Glutamatergic neuron (in vitro differentiated cells): ENCODE measurements around the gene LZTR1. TPM values are rescaled to one million over a fixed set of nuclear protein-coding genes. Genes with fewer than 3 reads are reported as not detected.

Experiments
- DNase-seq: peaks from one replicate; pipeline ENCODE4 v3.0.0; 2022
- H3K27ac Mint-ChIP-seq: one replicate; pipeline ENCODE4 v1.8.0; 2020; ENCODE audit warnings: mild to moderate bottlenecking, mixed read lengths, inconsistent platforms; ENCODE audit not compliant: unreplicated experiment
- H3K27me3 Mint-ChIP-seq: one replicate; pipeline ENCODE4 v1.8.0; 2020; ENCODE audit warnings: mild to moderate bottlenecking, moderate library complexity, mixed read lengths, inconsistent platforms; ENCODE audit not compliant: unreplicated experiment
- H3K36me3 Mint-ChIP-seq: one replicate; pipeline ENCODE4 v1.8.0; 2020; ENCODE audit warnings: mild to moderate bottlenecking, mixed read lengths, inconsistent platforms; ENCODE audit not compliant: unreplicated experiment
- H3K4me1 Mint-ChIP-seq: one replicate; pipeline ENCODE4 v1.8.0; 2020; ENCODE audit warnings: mild to moderate bottlenecking, low read depth, mixed read lengths, inconsistent platforms; ENCODE audit not compliant: unreplicated experiment
- H3K4me3 Mint-ChIP-seq: one replicate; pipeline ENCODE4 v1.8.0; 2020; ENCODE audit warnings: mild to moderate bottlenecking, mixed read lengths, inconsistent platforms; ENCODE audit not compliant: unreplicated experiment
- H3K9me3 Mint-ChIP-seq: one replicate; pipeline ENCODE4 v1.8.0; 2020; ENCODE audit warnings: mild to moderate bottlenecking, moderate library complexity, mixed read lengths, inconsistent platforms; ENCODE audit not compliant: unreplicated experiment
- total RNA-seq: library from RNA; stranded (reverse); fragmentation: NEBNext Ultra II Directional; extraction: Animal tissue kit (Norgen Biotek cat#: 25700); gene quantifications from one replicate; pipeline ENCODE4 v1.2.1, GENCODE V29; 2021; ENCODE audit not compliant: unreplicated experiment
- TF ChIP-seq, protein P1 (sequence below): fragments of 200-600 bp; sonication (generic); IDR thresholded peaks from one replicate; pipeline ENCODE4 v1.5.0; 2021; ENCODE audit not compliant: partially characterized antibody, unreplicated experiment

Gene LZTR1
- total RNA-seq, 1 donor from 2014 or later, result 165 TPM

DNA sequence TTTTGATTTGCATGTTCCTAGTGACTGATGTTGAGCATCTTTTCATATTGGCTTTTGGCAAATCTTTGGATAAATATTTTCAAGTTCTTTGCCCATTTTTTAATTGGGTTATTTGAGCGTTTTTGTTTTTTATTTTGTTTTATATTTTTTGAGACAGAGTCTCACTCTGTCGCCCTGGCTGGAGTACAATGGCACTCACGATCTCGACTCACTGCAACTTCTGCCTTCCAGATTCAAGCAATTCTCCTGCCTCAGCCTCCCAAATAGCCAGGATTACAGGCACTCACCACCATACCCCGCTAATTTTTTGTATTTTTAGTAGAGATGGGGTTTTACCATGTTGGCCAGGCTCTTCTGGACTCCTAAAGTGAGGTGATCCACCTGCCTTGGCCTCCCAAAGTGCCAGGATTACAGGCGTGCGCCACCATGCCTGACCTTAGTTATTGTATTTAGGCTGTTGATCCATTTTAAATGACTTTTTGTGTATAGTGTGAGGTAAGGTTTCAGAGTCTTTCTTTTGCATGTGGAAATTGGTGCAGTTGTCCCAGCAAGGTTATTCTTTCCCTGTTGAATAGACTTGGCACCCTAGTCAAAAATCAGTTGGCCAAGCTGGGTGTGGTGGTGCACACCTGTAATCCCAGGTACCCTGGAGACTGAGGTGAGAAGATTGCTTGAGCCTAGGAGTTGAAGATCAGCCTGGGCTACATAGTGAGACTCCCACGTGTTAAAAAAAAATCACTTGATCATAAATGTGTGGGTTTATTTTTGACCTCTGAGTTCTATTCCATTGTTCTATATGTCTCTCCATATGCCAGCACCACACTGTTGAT, 38.8 kb upstream of the LZTR1 start:
- peaks cover 2% of the 10 kb centered on the region for H3K9me3 Mint-ChIP-seq
- H3K4me3 Mint-ChIP-seq, result no peak overlapping the region
- no peaks in the 10 kb centered on the region for H3K36me3 Mint-ChIP-seq
- peaks cover 3% of the 10 kb centered on the region for H3K27me3 Mint-ChIP-seq
- DNase-seq, result no peak
- TF ChIP-seq, protein P1, sequence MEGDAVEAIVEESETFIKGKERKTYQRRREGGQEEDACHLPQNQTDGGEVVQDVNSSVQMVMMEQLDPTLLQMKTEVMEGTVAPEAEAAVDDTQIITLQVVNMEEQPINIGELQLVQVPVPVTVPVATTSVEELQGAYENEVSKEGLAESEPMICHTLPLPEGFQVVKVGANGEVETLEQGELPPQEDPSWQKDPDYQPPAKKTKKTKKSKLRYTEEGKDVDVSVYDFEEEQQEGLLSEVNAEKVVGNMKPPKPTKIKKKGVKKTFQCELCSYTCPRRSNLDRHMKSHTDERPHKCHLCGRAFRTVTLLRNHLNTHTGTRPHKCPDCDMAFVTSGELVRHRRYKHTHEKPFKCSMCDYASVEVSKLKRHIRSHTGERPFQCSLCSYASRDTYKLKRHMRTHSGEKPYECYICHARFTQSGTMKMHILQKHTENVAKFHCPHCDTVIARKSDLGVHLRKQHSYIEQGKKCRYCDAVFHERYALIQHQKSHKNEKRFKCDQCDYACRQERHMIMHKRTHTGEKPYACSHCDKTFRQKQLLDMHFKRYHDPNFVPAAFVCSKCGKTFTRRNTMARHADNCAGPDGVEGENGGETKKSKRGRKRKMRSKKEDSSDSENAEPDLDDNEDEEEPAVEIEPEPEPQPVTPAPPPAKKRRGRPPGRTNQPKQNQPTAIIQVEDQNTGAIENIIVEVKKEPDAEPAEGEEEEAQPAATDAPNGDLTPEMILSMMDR, result no peak
- H3K27ac Mint-ChIP-seq, result no peak overlapping the region
- H3K4me1 Mint-ChIP-seq, result peaks cover 22% of the 10 kb centered on the region

DNA sequence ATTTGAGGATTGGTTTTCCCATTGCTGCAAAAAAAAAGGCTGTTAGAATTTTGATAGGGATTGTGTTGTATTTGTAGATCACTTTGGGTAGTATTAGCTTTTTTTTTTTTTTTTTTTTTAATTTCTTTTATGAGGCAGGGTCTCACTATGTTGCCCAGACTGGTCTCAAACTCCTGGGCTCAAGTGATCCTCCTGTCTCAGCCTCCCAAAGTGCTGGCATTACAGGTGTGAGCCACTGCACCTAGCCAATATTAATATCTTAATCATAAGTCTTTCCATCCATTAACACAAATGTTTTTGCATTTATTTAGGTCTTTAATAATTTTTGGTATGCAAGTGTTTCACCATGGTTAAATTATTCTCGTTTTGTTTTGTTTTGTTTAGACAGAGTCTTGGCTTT, 38.1 kb upstream of the LZTR1 start:
- Mint-ChIP-seq H3K4me1 (peaks cover 23% of the 10 kb centered on the region), H3K36me3 (no peaks in the 10 kb centered on the region), H3K9me3 (peaks cover 2% of the 10 kb centered on the region), H3K4me3 (no peak overlapping the region), H3K27ac (no peak overlapping the region), H3K27me3 (peaks cover 3% of the 10 kb centered on the region)
- TF ChIP-seq, protein P1, result no peak
- DNase-seq, result no peak

DNA sequence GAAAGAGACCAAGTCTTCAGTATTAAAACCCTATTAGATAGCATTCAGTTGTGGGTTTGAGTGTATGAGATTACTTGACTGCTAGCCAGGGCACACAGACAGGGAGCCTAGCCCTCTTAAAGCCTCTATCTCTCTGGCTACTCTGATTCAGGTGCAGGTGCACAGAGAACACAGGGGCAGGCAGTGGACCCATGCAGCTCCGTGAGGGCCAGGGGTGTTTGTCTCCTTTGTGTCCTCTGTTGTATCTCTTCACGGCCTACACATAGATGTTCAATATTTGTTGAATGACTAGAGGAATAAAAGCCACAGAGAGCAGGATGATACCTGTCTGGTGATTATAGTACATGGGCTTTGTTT, 36.5 kb upstream of the LZTR1 start:
- peaks cover 2% of the 10 kb centered on the region for H3K9me3 Mint-ChIP-seq
- H3K4me3 Mint-ChIP-seq, result no peak overlapping the region
- H3K27ac Mint-ChIP-seq, result no peak overlapping the region
- TF ChIP-seq, protein P1, result no peak
- H3K4me1 Mint-ChIP-seq, result peaks cover 18% of the 10 kb centered on the region
- H3K27me3 Mint-ChIP-seq, result peaks cover 4% of the 10 kb centered on the region
- no peak for DNase-seq
- H3K36me3 Mint-ChIP-seq, result no peaks in the 10 kb centered on the region

DNA sequence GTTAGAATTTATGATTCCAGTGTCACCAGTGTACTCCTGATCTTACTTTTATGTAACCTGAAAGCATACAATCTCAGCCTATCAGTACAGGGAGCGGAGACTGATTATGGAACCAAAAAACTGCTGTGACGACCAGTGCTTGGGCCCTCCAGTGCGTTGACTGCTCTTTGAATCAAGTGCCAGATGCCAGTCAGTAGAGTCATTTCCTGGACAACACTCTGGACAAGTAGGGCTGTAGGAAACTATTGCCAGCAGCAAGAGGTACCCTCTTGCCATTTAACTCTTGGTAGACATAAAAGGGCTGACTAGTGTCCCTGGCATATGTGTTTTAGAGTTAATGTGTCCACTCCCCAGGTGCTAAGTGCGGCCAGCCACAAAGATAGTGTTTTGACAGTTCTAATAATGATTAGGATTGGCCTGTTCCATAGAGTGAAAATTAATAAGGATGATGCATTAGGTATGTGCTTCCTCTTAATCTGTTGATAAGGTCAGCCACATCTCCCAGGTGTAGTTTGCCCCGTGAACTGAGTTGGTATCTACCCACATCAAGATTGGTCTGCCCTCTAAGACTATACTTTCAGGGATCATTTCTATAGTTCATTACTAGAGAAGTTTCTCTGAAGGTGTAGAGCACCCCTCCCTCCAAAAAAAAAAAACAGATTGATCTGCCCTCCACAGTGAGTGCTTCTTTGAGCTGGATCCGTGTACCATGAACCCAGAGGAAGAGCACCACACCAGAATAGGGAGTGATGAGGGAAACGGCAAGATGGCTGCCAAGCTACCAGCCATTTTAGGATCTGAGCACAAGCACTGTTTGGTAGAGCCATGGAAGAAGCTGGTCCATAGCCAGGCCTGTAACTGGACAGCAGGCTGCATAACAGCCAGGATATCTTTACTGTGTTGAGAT, 35.8 kb upstream of the LZTR1 start:
- TF ChIP-seq, protein P1, result no peak
- Mint-ChIP-seq H3K9me3 (peaks cover 2% of the 10 kb centered on the region), H3K36me3 (no peaks in the 10 kb centered on the region), H3K27ac (no peak overlapping the region), H3K27me3 (peaks cover 4% of the 10 kb centered on the region), H3K4me3 (no peak overlapping the region), H3K4me1 (peaks cover 18% of the 10 kb centered on the region)
- no peak for DNase-seq
